Measurements from ENCODE around the gene FGD4.

GRCh38 chr12:32686340-32686739 lies 287.0 kb downstream of the FGD4 start:
- TF ChIP-seq EZH2 (IDR thresholded peaks at IDR 0.05; ENCODE audit: insufficient read depth, poor library complexity, severe bottlenecking): no peak
- TF ChIP-seq EZH2phosphoT487 (IDR thresholded peaks at IDR 0.05; ENCODE audit: insufficient read depth, low read depth): no peak

Measured in GM23248 (cell line).